ENCODE data around the gene WWOX. TPM values are rescaled to one million over a fixed set of nuclear protein-coding genes. Genes with fewer than 3 reads are reported as not detected.
A peak's percentile ranks its signal among the peaks of the same experiment; 100 is the strongest.

WWOX gene
- total and polyA plus RNA-seq, 2 of the 13 experiments (the other 11 are each of a cell fraction or from before 2014, with no cell fraction given) = 9.1 to 37.4 TPM

GRCh38 chr16:78292844-78293380 is 193.5 kb downstream of the WWOX start (continued):
- no peak for TF ChIP-seq AFF4 (CRISPR knock-in tag; IDR thresholded peaks at IDR 0.05)
- TF ChIP-seq ZSCAN12 (CRISPR knock-in tag; IDR thresholded peaks at IDR 0.05) = no peak
- no peak for TF ChIP-seq U2AF1 (optimal IDR thresholded peaks at IDR 0.05; ENCODE audit: low read depth, low read length)
- TF ChIP-seq NR2F6 (IDR thresholded peaks at IDR 0.05) = no peak
- TF ChIP-seq NR2F6 (CRISPR knock-in tag; IDR thresholded peaks at IDR 0.05) = 0 out of 2 replicates have a peak, but pooled peaks have one; percentile 16
- TF ChIP-seq TCF7 (IDR thresholded peaks at IDR 0.05; ENCODE audit: low read depth) = no peak
- no peak for TF ChIP-seq PRDM4 (CRISPR knock-in tag; IDR thresholded peaks at IDR 0.05; ENCODE audit: borderline replicate concordance)
- no peak for TF ChIP-seq ZNF737 (CRISPR knock-in tag; IDR thresholded peaks at IDR 0.05; ENCODE audit: borderline replicate concordance)
- TF ChIP-seq GABPA (IDR thresholded peaks at IDR 0.05; ENCODE audit: low read depth, low read length) = no peak
- TF ChIP-seq GABPA (CRISPR knock-in tag; IDR thresholded peaks at IDR 0.05; ENCODE audit: low read depth) = no peak
- TF ChIP-seq LBX2 (CRISPR knock-in tag; IDR thresholded peaks at IDR 0.05; ENCODE audit: borderline replicate concordance) = no peak
- no peak for TF ChIP-seq ZNF546 (CRISPR knock-in tag; conservative IDR thresholded peaks at IDR 0.05)
- TF ChIP-seq NCOA5 (CRISPR knock-in tag; IDR thresholded peaks at IDR 0.05) = no peak
- no peak for TF ChIP-seq NFIB (CRISPR knock-in tag; IDR thresholded peaks at IDR 0.05; ENCODE audit: borderline replicate concordance)
- no peak for TF ChIP-seq ZNF18 (CRISPR knock-in tag; IDR thresholded peaks at IDR 0.05; ENCODE audit: insufficient replicate concordance)
